Upper lobe of right lung (tissue), 1 donor: ENCODE results near the gene RUFY3. TPM values are rescaled to one million over a fixed set of nuclear protein-coding genes. Genes with fewer than 3 reads are reported as not detected.

Source experiments
- ATAC-seq: fragments of 200-7000 bp; cut with Tn5 transposase; one replicate; pipeline ENCODE4 v1.9.1; 2020; ENCODE audit warnings: mild to moderate bottlenecking, moderate library complexity
- DNase-seq: peaks from one replicate; pipeline ENCODE4 v3.0.0-alpha.2; 2020
- H3K27ac ChIP-seq: fragments of 200-600 bp; one replicate; pipeline ENCODE4 v1.8.0; 2022
- H3K27me3 ChIP-seq: fragments of 200-600 bp; one replicate; pipeline ENCODE4 v1.8.0; 2022; ENCODE audit warnings: mild to moderate bottlenecking
- H3K36me3 ChIP-seq: fragments of 200-600 bp; one replicate; pipeline ENCODE4 v1.8.0; 2022
- H3K4me1 ChIP-seq: fragments of 200-600 bp; one replicate; pipeline ENCODE4 v1.8.0; 2022
- H3K4me3 ChIP-seq: fragments of 200-600 bp; one replicate; pipeline ENCODE4 v1.8.0; 2022; ENCODE audit warnings: mild to moderate bottlenecking
- H3K9me3 ChIP-seq: fragments of 200-600 bp; one replicate; pipeline ENCODE4 v1.8.0; 2022
- CTCF ChIP-seq: fragments of 200-600 bp; IDR thresholded peaks from one replicate; pipeline ENCODE4 v1.8.0; 2022; ENCODE audit warnings: antibody characterized with exemption
- intact Hi-C: fragments of 100-400 bp; cut with DNase I; formaldehyde crosslinking; loops from one replicate; pipeline ENCODE4 v1.11.0; 2022
- total RNA-seq: library from RNA; stranded (reverse); fragmentation: NEBNext Ultra II Directional; extraction: Animal tissue kit (Norgen Biotek cat#: 25700); gene quantifications from one replicate; pipeline ENCODE4 v1.2.1, GENCODE V29; 2021
- donor health status: DM: no; HTN: yes; CAD: no; lungs with severe emphysema.

RUFY3 gene
- total RNA-seq, 1 donor from 2014 or later, result 98.2 TPM

DNA sequence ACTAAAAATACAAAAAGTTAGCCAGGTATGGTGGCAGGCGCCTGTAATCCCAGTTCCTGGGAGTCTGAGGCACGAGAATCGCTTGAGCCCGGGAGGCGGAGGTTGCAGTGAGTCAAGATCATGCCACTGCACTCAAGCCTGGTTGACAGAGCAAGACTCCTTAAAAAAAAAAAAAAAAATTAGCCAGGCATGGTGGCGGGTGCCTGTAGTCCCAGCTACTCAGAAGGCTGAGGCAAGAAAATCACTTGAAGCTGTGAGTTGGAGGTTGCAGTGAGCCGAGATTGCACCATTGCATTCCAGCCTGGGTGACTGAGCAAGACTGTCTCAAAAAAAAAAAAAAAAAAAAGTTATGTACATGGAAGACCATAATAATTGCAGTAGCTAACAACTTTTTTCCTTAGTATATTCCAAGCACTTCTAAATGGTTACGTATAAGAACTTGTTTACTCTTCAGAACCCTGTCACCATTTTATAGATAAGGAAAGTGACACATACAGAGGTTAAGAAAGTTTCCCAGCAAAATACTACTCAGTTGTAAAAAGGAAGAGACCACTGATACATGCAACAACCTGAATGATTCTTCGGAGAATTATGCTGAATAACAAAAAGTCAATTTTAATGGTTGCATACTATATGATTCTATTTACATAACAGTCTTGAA, 24.5 kb downstream of the RUFY3 start:
- DNase-seq, result peak; percentile 77
- Histone ChIP-seq H3K27me3 (no peaks in the 10 kb centered on the region), H3K4me1 (peaks cover 25% of the 10 kb centered on the region), H3K9me3 (no peaks in the 10 kb centered on the region), H3K27ac (peak overlapping the region; percentile 51), H3K36me3 (no peaks in the 10 kb centered on the region), H3K4me3 (no peak overlapping the region)
- TF ChIP-seq CTCF, result no peak
- peak; percentile 87 for ATAC-seq
- intact Hi-C loops, result no loop called here

GRCh38 chr4:70747874-70748273, 26.1 kb downstream of the RUFY3 start:
- Histone ChIP-seq H3K4me3 (no peak overlapping the region), H3K9me3 (no peaks in the 10 kb centered on the region), H3K4me1 (peaks cover 13% of the 10 kb centered on the region), H3K27me3 (no peaks in the 10 kb centered on the region), H3K27ac (no peak overlapping the region), H3K36me3 (no peaks in the 10 kb centered on the region)
- DNase-seq, result no peak
- intact Hi-C loops, result no loop called here
- ATAC-seq, result no peak
- no peak for TF ChIP-seq CTCF

DNA sequence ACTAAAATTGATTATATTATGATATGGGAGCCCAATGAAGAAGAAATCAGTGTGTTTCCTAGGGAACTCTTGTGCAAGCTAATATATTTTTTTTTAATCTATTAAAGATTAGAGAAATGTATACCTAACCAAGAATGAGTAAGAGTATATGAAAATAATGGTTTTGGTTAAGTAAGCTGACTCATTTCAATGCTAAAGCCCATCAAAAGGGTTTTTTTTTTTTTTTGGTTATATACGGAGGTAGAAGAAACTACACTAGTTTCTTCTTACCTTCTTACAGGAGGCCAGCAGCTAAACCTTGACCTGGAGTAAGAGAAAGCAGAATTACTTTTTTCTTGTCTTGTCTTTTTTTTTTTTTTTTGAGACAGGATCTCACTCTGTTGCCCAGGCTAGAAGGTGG, 27.5 kb downstream of the RUFY3 start:
- no peaks in the 10 kb centered on the region for H3K36me3 ChIP-seq
- ATAC-seq, result no peak
- no peak for DNase-seq
- no peak overlapping the region for H3K4me3 ChIP-seq
- TF ChIP-seq CTCF, result no peak
- intact Hi-C loops, result no loop called here
- peaks cover 10% of the 10 kb centered on the region for H3K4me1 ChIP-seq
- H3K27me3 ChIP-seq, result no peaks in the 10 kb centered on the region
- H3K27ac ChIP-seq, result no peak overlapping the region
- H3K9me3 ChIP-seq, result no peaks in the 10 kb centered on the region

DNA sequence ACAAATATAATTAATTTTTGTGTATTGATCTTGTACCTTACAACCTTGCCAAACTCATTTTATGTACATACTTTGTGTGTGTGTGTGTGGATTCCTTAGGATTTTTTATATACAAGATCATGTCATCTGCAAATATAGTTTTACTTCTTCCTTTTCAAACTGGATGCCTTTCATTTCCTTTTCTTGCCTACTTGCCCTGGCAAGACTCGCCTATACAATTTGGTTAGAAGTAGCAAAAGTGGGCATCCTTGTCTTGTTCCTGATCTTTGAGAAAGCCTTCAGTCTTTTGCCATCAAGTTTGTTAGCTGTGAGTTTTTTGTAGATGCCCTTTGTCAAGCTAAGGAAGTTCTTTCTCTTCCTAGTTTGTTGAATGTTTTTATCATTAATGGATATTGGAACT, 30.5 kb downstream of the RUFY3 start:
- Histone ChIP-seq H3K9me3 (no peaks in the 10 kb centered on the region), H3K27me3 (no peaks in the 10 kb centered on the region), H3K36me3 (no peaks in the 10 kb centered on the region), H3K27ac (no peak overlapping the region), H3K4me1 (no peaks in the 10 kb centered on the region), H3K4me3 (no peak overlapping the region)
- intact Hi-C loops, result no loop called here
- DNase-seq (no peak), ATAC-seq (no peak)
- TF ChIP-seq CTCF, result no peak

- no peak for TF ChIP-seq CTCF
- H3K27ac ChIP-seq, result no peak overlapping the region
- DNase-seq (no peak), ATAC-seq (no peak)
- H3K4me1 ChIP-seq, result no peaks in the 10 kb centered on the region
- intact Hi-C loops, result no loop called here
- no peaks in the 10 kb centered on the region for H3K9me3 ChIP-seq
- H3K27me3 ChIP-seq, result no peaks in the 10 kb centered on the region
- no peak overlapping the region for H3K4me3 ChIP-seq
- H3K36me3 ChIP-seq, result no peaks in the 10 kb centered on the region
Measured at GRCh38 chr4:70753630-70754029, 31.9 kb downstream of the RUFY3 start.

GRCh38 chr4:70754470-70754869, 32.7 kb downstream of the RUFY3 start:
- no peak for TF ChIP-seq CTCF
- Histone ChIP-seq H3K9me3 (no peaks in the 10 kb centered on the region), H3K36me3 (no peaks in the 10 kb centered on the region), H3K4me1 (peaks cover 1% of the 10 kb centered on the region), H3K4me3 (no peak overlapping the region), H3K27me3 (no peaks in the 10 kb centered on the region), H3K27ac (no peak overlapping the region)
- ATAC-seq (no peak), DNase-seq (no peak)
- intact Hi-C loops, result no loop called here
